ENCODE results near the gene SETD6. TPM values are rescaled to one million over a fixed set of nuclear protein-coding genes. Genes with fewer than 3 reads are reported as not detected.

Gene SETD6
- total RNA-seq, 1 experiment from 2014 or later: 35.2 TPM

- peaks cover 95% of the 10 kb centered on the region for H3K36me3 ChIP-seq (ENCODE audit: insufficient read depth, low read length, poor library complexity, severe bottlenecking)
- POLR2A ChIA-PET (ENCODE audit: low non-redundant PET): no interaction called here
- intact Hi-C loops (cut with micrococcal nuclease; ENCODE audit: unreplicated experiment): no loop called here
Observed at GRCh38 chr16:58530179-58530578, 14.9 kb downstream of the SETD6 start.

GRCh38 chr16:58532414-58532813 lies 17.1 kb downstream of the SETD6 start:
- peak overlapping the region; percentile 15 for H3K27ac ChIP-seq (ENCODE audit: low read depth, low read length, poor library complexity, severe bottlenecking)
- TF ChIP-seq EZH2 (IDR thresholded peaks at IDR 0.05; ENCODE audit: borderline replicate concordance, low read depth, low read length, poor library complexity, severe bottlenecking): no peak
- no peak for TF ChIP-seq CTCF (conservative IDR thresholded peaks at IDR 0.05; ENCODE audit: low read depth, low read length)
- ChIA-PET CTCF (interaction anchor here (1.2 kb wide), 1 partner anchor 224 kb away, joined by 3 read pairs; no protein-coding TSS in a partner anchor), POLR2A (ENCODE audit: low non-redundant PET) (no interaction called here)
- no peaks in the 10 kb centered on the region for H3K27me3 ChIP-seq (replicated peaks; ENCODE audit: insufficient read depth, low read depth, low read length, poor library complexity)
- peaks cover 99% of the 10 kb centered on the region for H3K36me3 ChIP-seq (ENCODE audit: insufficient read depth, low read length, poor library complexity, severe bottlenecking)
- no TSS peak for BruUV-seq (replicated peaks)
- peaks cover 14% of the 10 kb centered on the region for H3K4me1 ChIP-seq (ENCODE audit: insufficient read depth, low read length, poor library complexity, severe bottlenecking)
- no peak for DNase-seq (ENCODE audit: low spot score)
- no peaks in the 10 kb centered on the region for H3K9me3 ChIP-seq (ENCODE audit: low read depth, low read length, poor library complexity, severe bottlenecking)
- intact Hi-C loops (cut with micrococcal nuclease; ENCODE audit: unreplicated experiment): no loop called here
- H3K4me3 ChIP-seq (ENCODE audit: low read depth, low read length, poor library complexity, severe bottlenecking): no peak overlapping the region

More at GRCh38 chr16:58530179-58530578, 14.9 kb downstream of the SETD6 start:
- Histone ChIP-seq H3K27ac (ENCODE audit: low read depth, low read length, poor library complexity, severe bottlenecking) (no peak overlapping the region), H3K9me3 (ENCODE audit: low read depth, low read length, poor library complexity, severe bottlenecking) (no peaks in the 10 kb centered on the region), H3K27me3 (replicated peaks; ENCODE audit: insufficient read depth, low read depth, low read length, poor library complexity) (no peaks in the 10 kb centered on the region), H3K4me1 (ENCODE audit: insufficient read depth, low read length, poor library complexity, severe bottlenecking) (peaks cover 14% of the 10 kb centered on the region), H3K4me3 (ENCODE audit: low read depth, low read length, poor library complexity, severe bottlenecking) (no peak overlapping the region)
- BruUV-seq (replicated peaks): no TSS peak
- TF ChIP-seq CTCF (conservative IDR thresholded peaks at IDR 0.05; ENCODE audit: low read depth, low read length) (no peak), EZH2 (IDR thresholded peaks at IDR 0.05; ENCODE audit: borderline replicate concordance, low read depth, low read length, poor library complexity, severe bottlenecking) (no peak)
- peak; percentile 33 for DNase-seq (ENCODE audit: low spot score)
- CTCF ChIA-PET: no interaction called here

GRCh38 chr16:58533751-58534470 lies 18.6 kb downstream of the SETD6 start:
- DNase-seq (ENCODE audit: low spot score): no peak
- peaks cover 99% of the 10 kb centered on the region for H3K36me3 ChIP-seq (ENCODE audit: insufficient read depth, low read length, poor library complexity, severe bottlenecking)
- intact Hi-C loops (cut with micrococcal nuclease; ENCODE audit: unreplicated experiment): no loop called here
- no TSS peak for BruUV-seq (replicated peaks)
- TF ChIP-seq CTCF (conservative IDR thresholded peaks at IDR 0.05; ENCODE audit: low read depth, low read length) (no peak), EZH2 (IDR thresholded peaks at IDR 0.05; ENCODE audit: borderline replicate concordance, low read depth, low read length, poor library complexity, severe bottlenecking) (no peak)
- POLR2A ChIA-PET (ENCODE audit: low non-redundant PET): no interaction called here
- H3K4me1 ChIP-seq (ENCODE audit: insufficient read depth, low read length, poor library complexity, severe bottlenecking): peaks cover 14% of the 10 kb centered on the region
- no peaks in the 10 kb centered on the region for H3K9me3 ChIP-seq (ENCODE audit: low read depth, low read length, poor library complexity, severe bottlenecking)
- H3K27me3 ChIP-seq (replicated peaks; ENCODE audit: insufficient read depth, low read depth, low read length, poor library complexity): no peaks in the 10 kb centered on the region
- CTCF ChIA-PET: no interaction called here
- no peak overlapping the region for H3K27ac ChIP-seq (ENCODE audit: low read depth, low read length, poor library complexity, severe bottlenecking)
- no peak overlapping the region for H3K4me3 ChIP-seq (ENCODE audit: low read depth, low read length, poor library complexity, severe bottlenecking)
